T-helper 17 cell (primary cell): ENCODE results near the gene ZNF236. TPM values are rescaled to one million over a fixed set of nuclear protein-coding genes. Genes with fewer than 3 reads are reported as not detected.
A peak's percentile ranks its signal among the peaks of the same experiment; 100 is the strongest.
"Not testable (repeated sequence)": the region's sequence is repeated elsewhere in the genome, so short reads cannot be mapped to it uniquely, and the experiment has no call there.

ENCODE experiments used
- ATAC-seq: fragments of 150-1000 bp; cut with Tn5 transposase; 2 replicates; pipeline ENCODE4 v1.10.0; 2021; ENCODE audit warnings: mild to moderate bottlenecking, moderate library complexity
- DNase-seq, 3 donors: peaks; one replicate each; pipeline versions ENCODE4 v3.0.0 to v3.0.0-alpha.2; 2020 to 2021
- H3K9me3 ChIP-seq: one replicate; pipeline ENCODE4 v1.7.0; 2013; ENCODE audit warnings: low read length, mild to moderate bottlenecking; ENCODE audit not compliant: control insufficient read depth, poor library complexity, severe bottlenecking
- H3K27ac Mint-ChIP-seq: one replicate; pipeline ENCODE4 v1.8.0; 2022; ENCODE audit warnings: mild to moderate bottlenecking, moderate library complexity, mixed read lengths
- H3K27me3 Mint-ChIP-seq: one replicate; pipeline ENCODE4 v1.8.0; 2022; ENCODE audit warnings: mixed read lengths
- H3K36me3 Mint-ChIP-seq: one replicate; pipeline ENCODE4 v1.8.0; 2022; ENCODE audit warnings: low read depth, mixed read lengths
- H3K4me1 Mint-ChIP-seq: one replicate; pipeline ENCODE4 v1.8.0; 2022; ENCODE audit warnings: mild to moderate bottlenecking, mixed read lengths
- H3K4me3 Mint-ChIP-seq: one replicate; pipeline ENCODE4 v1.8.0; 2022; ENCODE audit warnings: mild to moderate bottlenecking, moderate library complexity, mixed read lengths
- total RNA-seq, 4 donors: library from RNA in 2 of 4; stranded (reverse) in 2 of 4; gene quantifications; one replicate each; pipeline ENCODE4 v1.2.3 and lab custom pipeline; 2022 to 2026

Gene ZNF236
- total RNA-seq, 2 donors from 2014 or later = 29.5 to 29.9 TPM

DNA sequence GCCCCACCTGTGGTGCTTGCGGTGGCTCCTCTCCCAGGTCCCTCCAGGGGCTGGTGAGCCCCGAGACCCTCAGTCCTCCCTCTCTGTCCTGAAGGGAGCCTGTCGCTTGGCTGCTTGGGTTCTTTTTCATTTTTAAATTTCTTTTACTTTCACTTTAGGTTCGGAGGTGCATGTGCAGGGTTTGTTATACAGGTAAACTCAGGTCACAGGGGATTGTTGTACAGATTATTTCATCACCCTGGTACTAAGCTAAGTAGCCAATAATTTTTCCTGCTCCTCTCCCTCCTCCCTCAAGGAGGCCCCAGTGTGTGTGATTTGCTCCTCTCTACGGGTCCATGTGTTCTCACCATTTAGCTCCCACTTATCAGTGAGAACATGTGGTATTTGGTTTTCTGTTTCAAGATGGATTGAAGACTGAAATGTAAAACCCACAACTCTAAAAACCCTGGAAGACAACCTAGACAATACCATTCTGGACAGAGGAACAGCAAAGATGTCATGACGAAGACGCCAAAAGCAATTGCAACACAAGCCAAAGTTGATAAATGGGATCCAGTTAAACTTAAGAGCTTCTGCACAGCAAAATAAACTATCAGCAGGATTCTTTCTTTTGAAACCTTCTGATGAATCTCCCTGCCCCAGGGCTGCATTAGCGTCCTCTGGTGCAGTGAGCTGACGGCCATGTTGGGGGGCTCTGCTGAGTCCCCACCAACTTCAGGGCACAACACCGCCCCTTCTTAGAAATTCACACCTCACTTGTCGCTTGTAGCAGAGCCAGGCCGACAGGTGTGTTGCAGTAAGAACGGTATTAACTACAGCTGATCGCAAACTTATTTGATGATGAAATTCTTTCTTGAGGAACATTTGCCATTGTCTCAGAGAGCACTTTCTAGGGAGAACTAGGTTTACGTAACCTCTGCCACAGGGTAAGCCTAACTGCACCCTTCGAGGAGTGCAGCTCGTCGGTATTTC lies 135.3 kb downstream of the ZNF236 start:
- ATAC-seq (no peak), DNase-seq (no peak)
- Mint-ChIP-seq H3K36me3 (peaks cover 19% of the 10 kb centered on the region), H3K27ac (peak overlapping the region; percentile 83), H3K27me3 (no peaks in the 10 kb centered on the region), H3K4me1 (peaks cover 4% of the 10 kb centered on the region), H3K4me3 (no peak overlapping the region)
- no peaks in the 10 kb centered on the region for H3K9me3 ChIP-seq

DNA sequence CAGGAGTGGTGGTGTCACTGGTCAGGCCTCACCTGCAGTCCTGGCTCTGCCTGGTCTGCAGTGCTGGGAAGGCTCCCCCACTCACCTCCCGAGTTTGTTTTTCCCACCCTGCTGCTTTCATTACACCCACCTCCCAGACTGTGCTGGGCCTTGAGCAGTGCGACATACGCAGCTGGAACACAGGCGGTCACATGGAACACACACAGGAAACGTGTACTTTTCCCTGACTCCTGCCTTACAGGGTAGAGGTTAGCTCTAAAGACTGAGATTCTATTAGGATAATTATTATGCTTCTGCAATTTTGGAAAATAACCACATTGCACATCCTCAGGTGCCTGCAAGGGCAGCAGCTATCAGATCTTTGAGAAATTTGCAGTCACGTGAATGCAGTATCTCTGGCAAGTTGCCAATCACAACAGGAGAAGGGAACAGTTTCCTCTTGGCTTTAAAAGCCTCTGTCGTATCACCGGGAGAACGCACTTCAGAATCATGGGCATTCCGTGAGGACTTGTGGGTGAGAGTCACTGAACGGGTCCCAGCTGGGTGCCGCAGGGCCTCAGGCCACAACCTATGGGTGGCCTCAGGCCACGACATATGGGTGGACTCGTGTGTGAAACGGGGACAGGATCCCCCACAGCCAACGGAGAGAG lies 136.5 kb downstream of the ZNF236 start:
- DNase-seq (no peak), ATAC-seq (no peak)
- H3K4me3 Mint-ChIP-seq = no peak overlapping the region
- H3K27ac Mint-ChIP-seq = no peak overlapping the region
- peaks cover 13% of the 10 kb centered on the region for H3K4me1 Mint-ChIP-seq
- peaks cover 19% of the 10 kb centered on the region for H3K36me3 Mint-ChIP-seq
- no peaks in the 10 kb centered on the region for H3K27me3 Mint-ChIP-seq
- no peaks in the 10 kb centered on the region for H3K9me3 ChIP-seq

DNA sequence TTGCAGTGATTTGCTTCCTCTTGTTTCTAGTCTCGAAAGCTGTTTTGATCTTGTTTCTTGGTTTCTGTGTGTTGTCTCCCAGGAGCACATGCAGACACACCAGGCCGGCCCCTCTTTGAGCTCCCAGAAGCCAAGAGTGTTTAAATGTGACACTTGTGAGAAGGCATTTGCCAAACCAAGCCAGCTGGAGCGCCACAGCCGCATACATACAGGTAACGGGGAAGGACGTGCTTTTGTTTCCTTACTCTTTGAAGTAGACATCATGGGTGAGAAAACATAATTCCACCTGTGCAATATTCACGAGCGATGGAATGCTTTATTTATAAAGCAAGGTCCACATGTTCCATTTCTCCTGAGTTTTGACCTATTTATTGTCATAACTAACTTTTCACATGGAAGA lies 137.2 kb downstream of the ZNF236 start:
- H3K36me3 Mint-ChIP-seq = peaks cover 19% of the 10 kb centered on the region
- H3K4me3 Mint-ChIP-seq = no peak overlapping the region
- no peaks in the 10 kb centered on the region for H3K27me3 Mint-ChIP-seq
- DNase-seq = no peak
- ATAC-seq = no peak
- H3K27ac Mint-ChIP-seq = peak overlapping the region; percentile 65
- H3K4me1 Mint-ChIP-seq = peaks cover 19% of the 10 kb centered on the region
- H3K9me3 ChIP-seq = no peaks in the 10 kb centered on the region

DNA sequence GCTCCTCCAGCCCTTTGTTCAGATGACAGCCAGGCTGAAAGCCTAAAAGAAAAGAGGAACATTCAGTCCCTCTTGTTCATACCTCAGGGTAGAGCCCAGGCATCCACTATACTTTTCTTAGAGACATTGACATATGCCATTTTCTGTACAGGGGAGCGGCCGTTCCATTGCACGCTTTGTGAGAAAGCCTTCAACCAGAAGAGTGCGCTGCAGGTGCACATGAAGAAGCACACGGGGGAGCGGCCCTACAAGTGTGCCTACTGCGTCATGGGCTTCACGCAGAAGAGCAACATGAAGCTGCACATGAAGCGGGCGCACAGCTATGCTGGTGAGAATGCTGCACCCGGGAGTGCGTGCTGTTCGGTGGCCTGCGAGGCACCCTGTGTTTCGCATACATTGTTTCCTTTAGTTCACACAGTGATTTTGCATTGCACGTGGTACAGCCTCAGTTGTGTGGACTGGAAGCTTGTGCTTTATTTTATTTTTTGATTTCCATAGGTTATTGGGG lies 138.2 kb downstream of the ZNF236 start:
- Mint-ChIP-seq H3K27me3 (no peaks in the 10 kb centered on the region), H3K4me3 (no peak overlapping the region), H3K36me3 (peaks cover 23% of the 10 kb centered on the region), H3K4me1 (peaks cover 24% of the 10 kb centered on the region), H3K27ac (peak overlapping the region; percentile 65)
- DNase-seq (no peak), ATAC-seq (no peak)
- no peaks in the 10 kb centered on the region for H3K9me3 ChIP-seq

DNA sequence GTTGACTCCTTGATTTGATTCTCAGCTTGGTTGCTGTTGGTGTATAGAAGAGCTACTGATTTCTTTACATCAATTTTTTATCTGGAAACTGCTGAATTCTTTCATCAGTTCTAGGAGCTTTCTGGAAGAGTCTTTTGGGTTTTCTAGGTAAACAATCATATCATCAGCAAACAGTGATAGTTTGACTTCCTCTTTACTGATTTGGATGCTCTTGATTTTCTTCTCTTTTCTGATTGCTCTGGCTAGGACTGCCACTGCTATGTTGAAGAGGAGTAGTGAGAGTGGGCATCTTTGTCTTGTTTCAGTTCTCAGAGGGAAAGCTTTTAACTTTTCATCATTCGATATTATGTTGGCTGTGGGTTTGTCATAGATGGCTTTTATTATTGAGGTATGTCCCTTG lies 140.5 kb downstream of the ZNF236 start:
- H3K36me3 Mint-ChIP-seq = peaks cover 18% of the 10 kb centered on the region
- no peak overlapping the region for H3K4me3 Mint-ChIP-seq
- peaks cover 24% of the 10 kb centered on the region for H3K4me1 Mint-ChIP-seq
- no peak for ATAC-seq
- no peaks in the 10 kb centered on the region for H3K9me3 ChIP-seq
- no peaks in the 10 kb centered on the region for H3K27me3 Mint-ChIP-seq
- H3K27ac Mint-ChIP-seq = no peak overlapping the region
- no peak for DNase-seq

DNA sequence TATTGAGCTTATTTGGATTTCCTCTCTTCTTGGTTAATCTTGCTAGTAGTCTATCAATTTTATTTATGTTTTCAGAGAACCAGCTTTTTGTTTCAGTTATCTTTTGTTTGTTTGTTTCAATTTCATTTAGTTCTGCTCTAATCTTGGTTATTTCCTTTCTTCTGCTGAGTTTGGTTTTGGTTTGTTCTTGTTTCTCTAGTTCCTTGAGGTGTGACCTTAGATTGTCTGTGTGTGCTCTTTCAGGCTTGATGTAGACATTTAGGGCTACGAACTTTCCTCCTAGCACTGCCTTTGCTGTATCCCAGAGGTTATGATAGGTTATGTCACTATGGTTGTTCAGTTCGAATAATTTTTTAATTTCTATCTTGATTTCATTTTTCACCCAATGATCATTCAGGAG lies 141.6 kb downstream of the ZNF236 start:
- Mint-ChIP-seq H3K4me3 (peak overlapping the region; percentile 34), H3K27ac (peak overlapping the region; percentile 48), H3K27me3 (no peaks in the 10 kb centered on the region), H3K36me3 (peaks cover 18% of the 10 kb centered on the region), H3K4me1 (peaks cover 24% of the 10 kb centered on the region)
- no peak for ATAC-seq
- no peak for DNase-seq
- H3K9me3 ChIP-seq = no peaks in the 10 kb centered on the region

DNA sequence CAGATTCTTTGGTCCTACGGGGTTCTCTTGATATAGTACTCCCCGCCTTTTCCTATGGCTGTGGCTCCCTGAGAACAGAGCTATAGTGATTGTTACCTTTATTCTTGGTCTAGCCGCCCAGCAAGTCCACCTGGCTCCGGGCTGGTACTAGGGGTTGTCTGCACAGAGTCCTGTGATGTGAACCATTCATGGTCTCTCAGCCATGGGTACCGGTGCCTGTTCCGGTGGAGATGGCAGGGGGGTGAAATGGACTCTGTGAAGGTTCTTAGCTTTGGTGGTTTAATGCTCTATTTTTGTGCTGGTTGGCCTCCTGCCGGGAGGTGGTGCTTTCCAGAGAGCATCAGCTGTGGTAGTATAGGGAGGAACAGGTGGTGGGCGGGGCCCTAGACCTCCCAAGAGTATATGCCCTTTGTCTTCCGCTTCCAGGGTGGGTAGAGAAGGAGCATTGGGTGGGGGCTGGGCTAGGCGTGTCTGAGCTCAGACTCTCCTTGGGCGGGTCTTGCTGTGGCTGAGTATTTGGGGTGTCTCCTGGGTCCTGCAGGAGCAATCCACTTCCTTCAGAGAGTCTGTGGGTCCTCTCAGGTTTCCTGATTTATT lies 143.3 kb downstream of the ZNF236 start:
- not testable (repeated sequence) for DNase-seq, H3K9me3 ChIP-seq, H3K36me3 Mint-ChIP-seq, H3K27ac Mint-ChIP-seq, H3K27me3 Mint-ChIP-seq
- H3K4me1 Mint-ChIP-seq = peaks cover 24% of the 10 kb centered on the region
- peak overlapping the region; percentile 19 for H3K4me3 Mint-ChIP-seq
- peak; percentile 42 for ATAC-seq

DNA sequence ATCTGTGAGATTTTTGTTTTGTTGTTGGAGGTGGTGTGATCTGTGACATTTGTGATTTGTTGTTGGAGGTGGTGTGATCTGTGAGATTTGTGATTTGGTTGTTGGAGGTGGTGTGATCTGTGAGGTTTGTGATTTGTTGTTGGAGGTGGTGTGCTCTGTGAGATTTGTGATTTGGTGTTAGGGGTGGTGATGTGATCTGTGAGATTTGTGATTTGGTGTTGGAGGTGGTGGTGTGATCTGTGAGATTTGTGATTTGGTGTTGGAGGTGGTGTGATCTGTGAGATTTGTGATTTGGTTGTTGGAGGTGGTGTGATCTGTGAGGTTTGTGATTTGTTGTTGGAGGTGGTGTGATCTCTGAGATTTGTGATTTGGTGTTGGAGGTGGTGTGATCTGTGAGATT lies 144.9 kb downstream of the ZNF236 start:
- DNase-seq, H3K27me3 Mint-ChIP-seq: not testable (repeated sequence)

DNA sequence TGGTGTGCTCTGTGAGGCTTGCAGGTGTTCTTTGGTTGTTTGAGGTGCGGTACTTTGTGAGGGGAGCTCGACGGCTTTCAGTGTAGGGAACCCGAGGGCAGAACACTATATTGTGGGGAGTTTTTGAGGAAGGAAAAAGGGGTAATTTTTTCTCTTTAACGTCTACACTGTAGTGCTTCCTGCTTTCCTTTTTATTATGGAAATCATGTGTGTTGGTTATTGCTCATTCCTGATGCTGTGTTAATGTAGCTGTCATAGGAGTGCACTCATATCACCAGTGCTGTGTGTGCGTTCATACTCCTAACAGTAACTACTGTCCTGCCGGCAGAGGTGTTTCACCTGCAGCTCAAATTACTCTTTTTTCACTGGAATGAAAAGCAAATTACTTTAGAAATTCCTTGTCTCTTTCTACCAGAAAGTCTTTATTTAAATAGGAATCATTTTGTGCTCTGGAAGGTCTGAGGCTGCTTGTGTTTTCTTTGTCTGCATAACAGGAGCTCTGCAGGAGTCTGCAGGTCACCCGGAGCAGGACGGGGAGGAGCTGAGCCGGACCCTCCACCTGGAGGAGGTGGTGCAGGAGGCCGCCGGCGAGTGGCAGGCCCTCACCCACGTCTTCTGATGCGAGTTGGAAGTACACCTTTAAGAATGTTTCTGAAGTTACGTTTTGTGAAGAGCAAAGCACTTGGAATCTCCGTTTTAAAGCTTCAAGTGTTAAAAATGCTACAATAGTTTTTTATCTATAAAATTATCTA lies 145.5 kb downstream of the ZNF236 start:
- no peaks in the 10 kb centered on the region for H3K9me3 ChIP-seq
- Mint-ChIP-seq H3K36me3 (peaks cover 4% of the 10 kb centered on the region), H3K4me1 (peaks cover 24% of the 10 kb centered on the region), H3K27ac (no peak overlapping the region), H3K27me3 (no peaks in the 10 kb centered on the region), H3K4me3 (no peak overlapping the region)
- DNase-seq (no peak), ATAC-seq (no peak)

More for the DNA sequence above, 144.9 kb downstream of the ZNF236 start:
- H3K9me3 ChIP-seq, H3K36me3 Mint-ChIP-seq, ATAC-seq, H3K27ac Mint-ChIP-seq, H3K4me3 Mint-ChIP-seq: not testable (repeated sequence)
- peaks cover 23% of the 10 kb centered on the region for H3K4me1 Mint-ChIP-seq

DNA sequence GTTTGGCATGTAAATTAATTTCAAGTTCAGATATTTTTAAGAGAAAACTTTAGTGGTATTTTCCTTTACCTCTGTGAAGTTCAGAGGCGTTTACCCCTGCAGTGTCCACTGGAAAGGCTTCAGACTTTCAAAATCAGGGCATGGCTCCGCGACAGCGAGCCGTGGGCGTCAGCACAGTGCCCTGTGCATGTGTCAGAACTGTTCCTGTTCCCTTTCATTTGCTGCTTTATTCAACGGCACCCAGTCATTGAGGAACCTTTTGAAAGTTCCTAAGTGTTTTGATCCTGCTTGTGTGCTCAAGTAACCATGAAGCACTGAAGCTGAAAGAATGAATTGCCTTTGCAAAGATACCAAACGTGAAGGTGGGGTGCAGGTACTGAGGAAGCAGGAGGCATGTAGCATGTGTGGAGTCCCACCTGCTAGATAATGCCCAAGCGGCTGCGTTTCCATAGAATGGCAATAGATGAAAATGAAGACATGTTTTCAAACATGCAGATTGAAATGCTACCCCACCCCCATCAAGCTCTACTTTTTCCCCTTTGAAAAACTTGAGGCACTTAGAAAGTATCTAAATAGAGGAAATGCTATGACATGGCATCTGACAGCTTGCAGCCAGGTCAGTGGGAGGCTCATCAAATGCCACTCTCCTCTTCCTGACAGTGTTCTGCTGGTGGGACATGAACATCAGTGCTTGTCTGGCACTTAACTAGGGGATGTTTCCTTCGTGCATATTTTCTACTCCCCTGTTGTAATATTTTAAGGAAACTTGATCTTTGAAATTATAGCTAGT lies 148.6 kb downstream of the ZNF236 start:
- DNase-seq (no peak), ATAC-seq (no peak)
- Mint-ChIP-seq H3K27me3 (no peaks in the 10 kb centered on the region), H3K27ac (peak overlapping the region; percentile 2), H3K4me3 (no peak overlapping the region), H3K4me1 (peaks cover 5% of the 10 kb centered on the region), H3K36me3 (no peaks in the 10 kb centered on the region)
- H3K9me3 ChIP-seq = no peaks in the 10 kb centered on the region

DNA sequence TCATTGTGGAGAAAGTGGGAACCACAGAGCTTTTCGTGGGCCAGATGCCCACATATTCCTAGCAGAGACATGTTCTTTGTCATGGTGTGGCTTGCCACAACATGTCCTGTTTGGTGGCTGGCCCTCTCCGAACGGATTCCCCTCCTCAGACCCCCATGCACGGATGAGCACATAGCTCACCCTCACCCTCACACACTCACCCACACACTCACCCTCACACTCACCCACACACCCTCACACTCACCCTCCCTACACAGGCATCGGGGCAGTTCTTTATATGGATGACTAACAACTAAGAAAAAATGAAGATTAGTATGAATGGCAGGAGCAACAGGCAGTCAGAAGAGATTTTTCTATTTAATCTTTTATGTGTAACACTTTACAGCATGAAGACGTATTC lies 149.9 kb downstream of the ZNF236 start:
- Mint-ChIP-seq H3K27ac (no peak overlapping the region), H3K36me3 (no peaks in the 10 kb centered on the region), H3K4me1 (peaks cover 5% of the 10 kb centered on the region), H3K4me3 (no peak overlapping the region), H3K27me3 (no peaks in the 10 kb centered on the region)
- ATAC-seq = no peak
- no peak for DNase-seq
- no peaks in the 10 kb centered on the region for H3K9me3 ChIP-seq

DNA sequence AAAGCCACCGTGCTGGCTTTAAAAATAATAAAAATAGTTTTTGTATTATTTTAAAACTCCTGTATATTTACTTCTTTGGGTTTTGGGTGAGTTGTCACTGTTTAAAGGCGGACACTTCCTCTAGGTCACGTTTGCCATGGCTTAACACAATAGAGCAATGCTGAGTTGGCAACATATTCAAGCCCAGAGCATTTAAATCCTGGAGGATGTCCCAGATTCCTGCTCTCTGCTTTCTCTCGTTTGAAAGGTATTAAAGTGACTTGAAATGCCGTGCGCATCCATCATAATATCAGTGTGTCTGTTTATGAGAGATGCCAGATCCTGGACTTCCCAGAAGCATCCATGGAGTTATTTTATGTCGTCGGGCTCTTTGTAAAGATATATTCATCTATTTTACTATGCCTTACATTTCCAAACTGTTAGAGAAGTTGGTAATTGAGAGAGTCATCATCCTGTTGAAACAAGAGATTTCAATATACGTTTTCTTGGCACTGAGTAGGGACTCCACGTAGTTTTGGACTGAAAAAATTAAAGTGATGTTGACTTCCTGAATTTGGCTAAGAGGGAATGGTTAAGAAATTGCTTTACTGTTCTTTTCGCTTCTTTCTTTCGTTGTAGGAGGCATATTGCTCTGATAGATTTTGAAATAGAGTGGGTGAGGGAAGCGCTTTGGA lies 150.6 kb downstream of the ZNF236 start:
- no peak overlapping the region for H3K4me3 Mint-ChIP-seq
- H3K9me3 ChIP-seq = no peaks in the 10 kb centered on the region
- no peak overlapping the region for H3K27ac Mint-ChIP-seq
- DNase-seq = no peak
- no peaks in the 10 kb centered on the region for H3K36me3 Mint-ChIP-seq
- peaks cover 5% of the 10 kb centered on the region for H3K4me1 Mint-ChIP-seq
- H3K27me3 Mint-ChIP-seq = no peaks in the 10 kb centered on the region
- no peak for ATAC-seq
